Right renal pelvis (tissue), 4 donors: ENCODE results near the gene POLL. TPM values are rescaled to one million over a fixed set of nuclear protein-coding genes. Genes with fewer than 3 reads are reported as not detected.
"Not testable (repeated sequence)": the region's sequence is repeated elsewhere in the genome, so short reads cannot be mapped to it uniquely, and the experiment has no call there.

Experiments
- DNase-seq, 4 donors: peaks; one replicate each; pipeline ENCODE4 v3.0.0-alpha.2; 2013; ENCODE audit warnings: low read depth in 4 of 4, low spot score in 3 of 4, missing footprints in 1 of 4
- polyA plus RNA-seq, 4 donors: library from polyadenylated mRNA; unstranded; fragments of 120-200 nt; gene quantifications; one replicate each; pipeline ENCODE4 v1.2.1, GENCODE V29; 2013; ENCODE audit not compliant: insufficient read length in 4 of 4

POLL gene
- polyA plus RNA-seq, 4 donors: 29.7 to 34.5 (median 33.6) TPM

DNA sequence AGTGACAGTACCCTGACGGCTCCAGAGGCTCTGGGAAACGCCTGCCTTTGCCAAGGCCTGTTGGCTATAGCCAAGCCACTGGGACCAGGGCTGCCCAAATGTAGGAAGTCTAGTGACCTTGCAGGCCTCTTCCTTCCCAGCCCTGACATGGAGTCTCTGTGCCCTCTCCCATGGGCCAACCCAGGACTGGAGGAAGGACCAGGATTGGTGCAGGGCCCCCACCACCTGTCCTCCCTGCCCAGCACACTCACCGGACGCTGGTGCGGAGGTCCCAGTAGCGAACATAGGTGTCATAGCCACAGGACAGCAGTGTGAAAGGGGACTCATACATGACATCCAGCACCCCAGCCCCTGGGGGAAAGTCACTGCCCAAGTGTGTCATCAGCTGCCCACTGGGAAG is 24.0 kb upstream of the POLL start:
- DNase-seq: no peak

DNA sequence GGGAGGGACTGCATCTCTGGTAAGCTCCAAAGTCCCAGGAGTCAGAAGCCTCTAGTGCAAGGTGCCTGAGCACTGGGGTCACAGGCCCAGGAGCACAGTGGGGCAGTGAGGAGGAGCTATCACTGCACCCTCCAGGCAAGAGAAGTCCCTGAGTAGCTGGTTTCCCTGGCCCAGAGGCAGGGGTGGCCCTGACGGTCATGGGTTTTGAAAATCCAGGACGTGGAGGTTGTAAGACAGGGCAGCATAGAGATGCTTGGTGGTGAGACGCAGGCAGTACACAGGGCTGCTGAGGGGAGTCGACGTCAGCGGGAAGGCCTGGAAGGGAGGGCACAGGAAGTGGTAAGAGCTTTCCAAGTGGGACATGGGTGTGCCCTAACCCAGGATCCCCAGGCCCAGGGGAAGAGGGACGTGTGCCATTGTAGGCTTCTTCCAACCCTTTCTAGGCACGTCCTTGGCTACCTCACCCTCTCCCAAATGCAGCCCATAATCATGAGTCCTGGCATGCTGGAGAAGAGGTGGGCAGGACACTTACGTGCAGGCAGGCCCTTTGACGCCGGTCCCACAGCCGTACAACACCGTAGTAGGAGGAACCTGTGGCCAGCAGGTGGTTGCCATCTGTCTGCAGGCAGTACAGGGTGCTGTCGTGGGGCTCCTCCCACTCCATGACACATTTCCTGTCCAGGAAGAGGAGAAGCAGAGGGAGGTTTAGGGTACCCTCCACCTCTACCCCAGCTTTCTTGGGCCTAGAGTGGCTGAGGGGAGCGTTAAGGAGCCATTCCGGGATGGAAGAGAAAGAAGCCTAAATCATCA is 23.2 kb upstream of the POLL start:
- DNase-seq: no peak

DNA sequence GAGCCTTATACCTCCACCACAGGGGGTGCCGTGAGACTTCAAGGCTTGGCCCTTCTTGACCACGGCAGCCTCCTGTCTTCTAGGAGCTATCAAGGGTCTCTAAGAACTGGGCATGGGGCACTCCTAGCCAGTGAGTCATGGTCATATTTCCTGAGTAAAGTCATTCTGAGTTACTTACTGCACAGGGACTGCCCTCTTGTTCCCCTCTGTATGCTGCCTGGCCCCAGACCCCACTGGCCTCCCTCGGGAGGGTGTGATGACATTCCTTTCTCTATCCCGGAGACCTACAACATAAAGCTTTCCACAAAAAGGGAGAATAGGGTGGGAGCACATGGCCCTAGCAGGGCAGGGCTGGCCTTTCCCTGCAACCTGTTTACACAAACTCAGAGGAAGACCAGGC is 21.4 kb upstream of the POLL start:
- DNase-seq: no peak

DNA sequence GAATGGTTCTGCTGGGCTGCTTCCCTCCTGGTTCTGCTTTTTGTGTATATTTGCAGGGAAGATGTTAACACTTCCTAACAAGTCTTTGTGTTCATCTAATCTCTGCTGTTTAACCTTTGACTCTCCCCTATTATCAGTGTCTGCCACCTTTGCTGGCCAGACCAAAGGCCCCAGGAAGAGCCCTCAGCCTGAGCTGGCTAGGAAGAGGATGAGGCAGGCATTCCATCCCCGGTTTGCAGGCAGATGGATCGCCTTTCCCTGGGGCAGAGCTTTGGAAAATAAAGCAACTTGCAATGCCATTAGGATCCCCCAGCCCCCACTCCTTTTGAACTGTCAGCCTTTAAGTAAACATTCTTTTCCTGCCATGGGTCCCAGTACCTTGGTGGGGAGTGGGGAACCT is 19.1 kb upstream of the POLL start:
- DNase-seq: no peak

DNA sequence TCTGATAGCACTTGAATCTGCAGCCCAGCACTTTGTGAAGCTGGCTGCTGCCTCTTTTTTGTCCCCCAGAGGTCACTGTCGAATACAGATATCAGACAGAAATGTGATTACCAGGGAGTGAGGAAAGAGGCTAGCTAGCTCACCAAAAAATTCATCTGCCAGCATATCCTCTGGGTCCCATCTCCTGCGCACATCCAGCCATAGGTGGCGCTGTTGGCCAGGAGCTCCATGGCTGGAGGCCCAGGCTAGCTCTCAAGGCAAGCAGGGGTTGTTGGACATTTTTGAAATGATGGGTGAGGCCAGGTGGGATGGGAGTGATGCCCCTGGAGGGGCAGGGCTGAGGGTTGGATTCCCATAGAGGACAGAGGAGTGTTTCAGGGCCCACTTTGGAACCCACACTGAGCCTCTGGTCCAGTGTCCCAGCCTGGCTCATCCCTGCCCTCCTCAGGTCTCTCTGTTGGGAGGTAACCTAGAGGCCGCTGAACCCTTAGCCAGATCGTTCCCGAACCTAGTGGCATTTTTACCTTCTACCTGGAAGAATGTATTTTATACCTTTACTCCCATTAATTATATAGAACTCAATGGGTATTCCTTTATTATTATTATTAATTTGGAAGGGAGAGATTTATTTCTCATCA is 14.8 kb upstream of the POLL start:
- DNase-seq: peak; percentile 51 to 67 (median 56)

DNA sequence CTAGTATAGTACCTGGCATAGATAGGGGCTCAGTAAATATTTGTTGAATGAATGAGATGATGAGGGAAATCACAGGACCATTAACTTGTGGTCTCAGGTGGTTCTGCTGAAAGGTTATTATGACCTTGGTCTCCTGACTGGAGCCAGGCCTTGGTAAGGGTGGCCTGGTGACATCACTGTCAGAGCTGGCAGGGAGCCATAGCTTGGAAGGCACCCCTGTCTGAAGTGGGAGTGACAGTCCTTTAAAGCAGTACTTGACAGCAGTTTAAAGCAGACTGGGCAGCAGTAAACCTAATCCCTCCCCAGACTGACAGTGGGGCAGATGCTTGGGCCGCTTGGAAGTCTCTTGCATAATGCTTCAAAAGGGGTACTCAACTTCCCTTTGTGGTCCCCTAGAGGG is 13.5 kb upstream of the POLL start:
- no peak for DNase-seq

DNA sequence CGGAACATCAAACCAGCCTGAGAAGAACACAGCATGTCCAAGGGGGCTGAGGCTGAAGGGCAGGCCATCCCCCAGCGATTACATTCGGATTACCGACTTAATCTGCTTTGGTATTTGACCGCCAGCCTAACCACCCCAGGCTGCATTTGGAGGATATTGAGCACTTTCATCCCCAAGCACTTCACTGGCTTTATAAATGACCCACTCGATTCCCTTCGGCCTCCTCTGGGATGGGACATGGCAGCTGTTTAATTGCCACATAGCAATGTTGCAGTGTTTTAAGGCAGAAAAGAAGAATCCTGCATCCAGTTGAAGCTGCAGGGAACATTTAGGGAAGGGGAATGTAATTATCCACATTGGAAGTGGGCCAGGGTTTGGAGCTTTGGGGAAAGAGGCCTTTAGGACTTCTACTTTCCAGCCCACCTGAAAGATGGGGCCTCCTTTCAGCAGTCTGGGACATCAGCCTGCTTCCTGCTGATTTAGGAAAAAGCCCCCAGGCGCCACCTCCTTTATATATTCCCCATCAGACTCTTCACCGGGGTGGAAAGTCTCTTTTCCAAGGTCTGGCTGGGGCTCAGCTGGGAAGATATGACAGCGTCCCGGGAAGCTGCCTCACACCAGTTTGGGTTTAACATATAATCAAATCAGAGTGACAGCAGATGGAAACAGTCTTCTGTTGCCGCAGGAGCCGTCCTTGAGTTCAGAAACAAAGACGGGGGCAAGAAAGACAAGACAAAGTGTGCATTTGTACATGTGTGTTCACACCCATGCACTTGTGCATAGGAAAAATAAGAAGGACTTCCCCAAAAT is 9.2 kb upstream of the POLL start:
- no peak for DNase-seq

DNA sequence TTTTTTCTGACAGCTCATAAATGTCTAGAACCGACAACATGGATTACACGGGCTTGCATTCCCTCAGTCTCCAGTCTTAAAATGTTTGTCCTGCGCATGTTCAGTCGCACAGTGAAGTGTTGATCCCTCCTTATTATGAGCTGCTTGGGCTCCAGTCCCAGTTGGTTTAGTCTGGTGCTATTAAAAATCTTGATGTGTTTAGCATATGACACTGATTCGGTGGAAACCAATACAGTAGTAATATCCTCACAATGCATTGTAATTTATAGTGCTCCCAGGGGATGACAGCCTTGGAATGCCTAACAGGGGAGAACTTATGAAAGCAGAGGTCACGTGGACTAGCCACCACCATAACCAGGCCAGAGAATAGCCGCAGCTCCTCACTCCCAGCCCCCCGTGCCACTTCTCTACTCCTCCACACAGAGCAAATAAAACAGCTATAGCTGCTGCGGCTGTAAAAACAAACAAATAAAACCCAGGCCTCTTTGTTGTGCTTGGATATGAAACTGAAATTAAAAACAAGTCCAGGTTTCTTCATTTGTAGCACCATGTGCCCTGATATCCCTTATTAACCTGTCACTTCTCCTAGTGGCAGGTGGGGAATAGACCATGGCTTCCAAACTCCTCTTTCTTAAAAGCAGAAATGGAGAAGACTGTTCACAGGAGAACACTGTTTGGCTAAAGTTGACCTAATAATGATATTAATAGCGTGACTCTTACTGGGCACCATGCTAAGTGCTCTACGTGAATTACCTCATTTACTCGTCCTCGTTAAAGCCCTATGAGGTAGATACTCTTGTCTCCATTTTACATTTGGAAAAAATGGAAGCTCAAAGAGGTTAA is 7.8 kb upstream of the POLL start:
- DNase-seq: no peak

DNA sequence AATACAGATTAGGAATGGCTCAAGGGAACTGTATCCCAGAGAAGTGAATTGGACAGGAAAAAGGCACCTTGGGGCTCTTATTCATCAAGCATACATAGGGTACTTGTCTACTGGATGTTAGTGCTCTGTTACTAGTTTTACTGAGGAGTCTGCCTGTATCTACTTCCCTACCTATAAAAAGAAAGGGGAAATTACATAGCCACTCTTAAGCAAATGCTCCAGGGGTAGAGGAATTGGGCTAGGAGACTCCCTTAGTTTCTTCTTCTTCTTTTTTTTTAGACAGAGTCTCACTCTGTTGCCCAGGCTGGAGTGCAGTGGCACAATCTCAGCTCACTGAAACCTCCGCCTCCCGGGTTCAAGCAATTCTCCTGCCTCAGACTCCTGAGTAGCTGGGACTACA is 5.3 kb upstream of the POLL start:
- DNase-seq: not testable (repeated sequence)

DNA sequence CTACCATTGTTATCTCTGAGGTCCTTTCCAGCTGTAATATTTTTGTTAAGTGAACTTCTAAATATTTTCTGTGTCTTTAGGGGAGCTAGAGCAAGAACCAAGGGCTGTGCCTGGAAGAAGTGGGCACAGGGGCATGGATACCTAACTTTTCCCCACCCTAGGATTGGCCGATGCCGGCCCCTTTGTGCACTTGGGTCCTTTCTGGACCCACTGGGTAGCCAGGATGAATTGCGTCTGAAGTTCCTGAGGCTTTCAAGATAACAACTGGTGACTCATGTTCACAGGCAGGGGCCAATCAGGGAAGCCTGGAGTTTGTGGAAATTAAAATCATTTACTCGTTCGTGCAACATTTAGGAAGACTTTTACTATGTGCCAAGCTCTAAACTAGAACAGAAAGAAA is 822 bp upstream of the POLL start:
- no peak for DNase-seq

DNA sequence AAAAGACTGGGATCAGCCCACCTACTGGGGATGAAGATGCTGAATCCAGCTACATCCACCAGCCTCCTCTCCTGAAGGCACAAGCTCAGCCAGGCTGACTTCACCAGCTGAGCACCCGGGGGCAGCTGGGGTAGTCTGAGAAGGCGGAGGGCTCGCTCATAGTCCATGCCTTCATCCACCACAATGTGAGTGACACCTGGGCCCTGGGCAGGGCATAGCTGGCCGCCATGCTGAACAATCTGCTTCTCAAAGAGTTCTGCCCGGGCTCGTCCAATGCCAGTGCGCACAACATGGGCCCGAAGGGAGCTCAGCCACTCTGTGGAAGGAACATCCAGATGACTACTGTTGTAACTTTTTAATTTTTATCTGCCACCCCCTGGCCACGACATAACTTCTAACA is 2.2 kb downstream of the POLL start:
- DNase-seq: no peak

DNA sequence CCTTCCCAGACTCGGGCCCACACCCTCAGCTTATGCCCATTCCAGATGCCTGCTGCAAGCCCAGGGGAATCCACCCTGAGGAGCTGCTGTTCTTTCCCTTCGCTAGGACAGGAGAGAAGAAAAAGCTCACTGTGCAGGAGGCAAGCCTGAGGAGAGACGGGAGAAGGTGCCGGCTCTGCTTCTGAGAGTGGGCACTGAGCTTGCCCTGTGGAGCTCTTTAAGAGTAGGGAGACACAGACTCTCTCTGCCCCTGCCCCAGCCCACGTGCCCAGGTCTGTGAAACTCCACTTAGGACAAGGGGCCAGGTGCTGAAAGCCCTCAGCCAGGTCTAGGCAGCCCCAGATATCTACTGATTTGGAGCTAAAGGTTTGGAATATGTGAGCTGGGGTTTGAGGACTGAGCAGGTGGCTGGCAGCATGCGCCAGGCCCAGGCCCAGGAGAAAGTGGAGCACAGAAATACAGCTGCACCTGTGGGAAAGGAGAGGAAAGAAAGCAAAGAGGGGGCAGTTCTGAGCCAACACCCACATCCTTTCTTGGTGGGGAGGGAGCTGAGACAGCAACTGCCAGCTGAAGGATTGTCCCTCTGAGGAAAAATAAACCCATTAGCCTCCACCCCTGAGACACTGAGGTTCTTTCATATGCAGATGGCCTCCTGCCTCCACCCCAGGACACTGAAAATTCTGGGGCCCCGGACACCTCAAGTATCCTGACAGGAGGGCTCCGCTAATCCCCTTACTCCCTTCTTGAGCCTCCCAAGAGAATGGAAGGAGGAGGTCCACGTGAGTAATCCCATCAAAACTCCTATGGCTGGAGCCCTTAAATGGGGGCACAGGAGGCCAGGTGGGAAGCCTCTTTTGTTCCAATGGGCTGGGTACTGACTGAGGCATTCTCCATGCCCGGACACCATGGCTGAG is 7.3 kb downstream of the POLL start:
- no peak for DNase-seq

DNA sequence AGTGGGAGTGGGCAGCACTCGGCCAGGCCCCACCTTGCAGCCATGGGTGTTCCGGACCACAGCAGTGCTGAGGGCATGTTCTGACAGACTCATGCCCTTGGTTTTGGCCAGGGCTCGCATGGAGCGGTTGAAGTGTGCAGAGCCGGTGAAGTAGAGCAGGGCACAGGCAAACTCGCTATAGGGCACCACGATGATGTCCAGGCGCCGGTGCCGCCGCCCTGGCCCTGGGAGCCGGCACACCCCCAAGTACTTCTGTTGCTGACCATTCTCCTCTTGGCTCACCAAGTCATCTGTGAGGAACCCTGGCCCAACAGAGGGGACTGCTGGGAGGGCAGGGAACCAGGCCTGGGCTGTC is 8.6 kb downstream of the POLL start:
- DNase-seq: no peak

DNA sequence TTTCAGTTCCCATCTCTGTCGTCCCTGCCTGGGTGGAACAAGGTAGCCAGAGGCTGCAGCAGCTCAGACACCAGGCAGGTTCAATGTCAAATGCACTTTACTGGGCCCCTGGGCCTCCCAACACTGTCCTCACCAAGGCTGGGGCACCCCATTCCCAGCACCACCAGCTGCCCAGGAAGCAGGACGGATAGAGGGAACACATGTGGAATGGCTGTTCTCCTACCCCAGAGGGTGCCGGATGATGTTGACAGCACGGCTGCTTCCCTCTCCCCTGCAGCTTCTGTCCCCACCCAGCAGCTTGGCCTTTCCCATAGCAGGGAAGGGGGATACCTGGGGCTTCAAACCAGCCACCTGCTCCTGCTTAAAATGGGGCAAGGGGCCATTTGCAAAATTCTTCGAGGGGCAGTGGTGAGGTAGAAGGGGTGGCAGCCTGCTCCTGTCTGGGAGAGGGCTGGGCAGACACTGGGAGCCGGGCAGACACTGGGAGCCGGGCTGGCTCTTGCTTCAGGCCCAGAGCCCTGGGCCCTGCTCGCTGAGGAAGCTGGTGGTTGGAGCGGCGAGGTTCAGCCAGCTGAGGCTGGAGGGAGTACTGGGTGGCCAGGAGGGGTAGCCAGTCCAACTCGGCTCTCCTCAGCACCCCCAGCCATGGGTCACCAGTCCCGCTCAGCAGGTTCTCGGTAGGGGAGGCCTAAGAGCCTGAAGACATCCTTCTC is 9.1 kb downstream of the POLL start:
- DNase-seq: no peak

DNA sequence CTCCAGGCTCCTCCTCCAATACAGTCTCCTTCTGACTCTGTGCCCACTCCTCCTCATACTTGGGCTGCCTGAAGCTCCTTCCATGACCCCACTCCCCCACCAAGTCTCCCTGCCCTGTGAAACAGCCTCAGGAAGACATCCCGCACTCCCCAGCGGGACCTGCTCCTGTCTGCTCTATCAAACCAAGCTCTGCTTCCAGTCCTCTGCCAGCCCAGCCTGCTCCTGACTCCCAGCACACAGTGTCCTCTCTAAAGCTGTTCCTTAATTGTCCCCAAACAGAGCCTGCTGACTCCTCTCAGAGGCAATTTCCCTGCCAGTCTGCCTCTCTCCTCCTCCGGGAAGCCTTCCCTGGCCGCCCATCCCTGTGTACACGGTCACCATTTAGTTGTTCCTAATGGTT is 9.9 kb downstream of the POLL start:
- DNase-seq: no peak

DNA sequence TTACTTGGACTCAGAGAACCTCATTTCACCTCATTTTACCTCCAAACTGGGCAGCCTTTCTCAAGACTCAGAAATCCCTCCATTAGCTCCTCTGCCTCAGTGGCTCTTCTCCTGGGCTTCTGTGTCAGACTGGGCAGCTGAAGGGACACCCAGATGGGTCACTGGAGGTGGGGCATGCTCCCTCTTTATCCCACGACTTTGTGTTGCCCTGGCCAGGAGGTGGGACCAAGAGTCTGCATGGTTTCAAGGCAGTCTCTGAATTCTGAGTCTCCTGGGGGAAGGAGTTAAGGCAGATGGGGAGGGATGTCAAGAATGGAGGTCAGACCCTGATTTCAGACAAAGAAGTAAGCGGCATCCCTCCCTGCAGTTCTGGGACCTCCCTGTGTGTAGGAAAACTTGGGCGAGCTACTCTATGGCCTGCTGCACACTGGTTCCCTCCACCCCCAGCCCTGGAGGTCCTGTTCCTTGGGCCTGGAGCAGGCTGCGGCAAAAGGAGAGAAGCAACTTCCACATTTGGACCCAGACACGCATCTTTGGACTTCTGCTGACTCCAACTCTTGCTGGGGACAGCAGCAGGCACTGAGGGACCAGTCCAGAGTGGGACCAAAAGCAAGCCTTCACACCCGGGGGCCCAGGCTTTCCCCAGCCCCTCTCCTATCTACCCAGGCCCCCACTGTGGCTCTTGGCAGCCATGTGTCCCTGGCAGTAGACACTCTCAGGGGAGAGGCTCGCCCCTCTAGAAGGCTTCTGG is 10.8 kb downstream of the POLL start:
- DNase-seq: no peak

DNA sequence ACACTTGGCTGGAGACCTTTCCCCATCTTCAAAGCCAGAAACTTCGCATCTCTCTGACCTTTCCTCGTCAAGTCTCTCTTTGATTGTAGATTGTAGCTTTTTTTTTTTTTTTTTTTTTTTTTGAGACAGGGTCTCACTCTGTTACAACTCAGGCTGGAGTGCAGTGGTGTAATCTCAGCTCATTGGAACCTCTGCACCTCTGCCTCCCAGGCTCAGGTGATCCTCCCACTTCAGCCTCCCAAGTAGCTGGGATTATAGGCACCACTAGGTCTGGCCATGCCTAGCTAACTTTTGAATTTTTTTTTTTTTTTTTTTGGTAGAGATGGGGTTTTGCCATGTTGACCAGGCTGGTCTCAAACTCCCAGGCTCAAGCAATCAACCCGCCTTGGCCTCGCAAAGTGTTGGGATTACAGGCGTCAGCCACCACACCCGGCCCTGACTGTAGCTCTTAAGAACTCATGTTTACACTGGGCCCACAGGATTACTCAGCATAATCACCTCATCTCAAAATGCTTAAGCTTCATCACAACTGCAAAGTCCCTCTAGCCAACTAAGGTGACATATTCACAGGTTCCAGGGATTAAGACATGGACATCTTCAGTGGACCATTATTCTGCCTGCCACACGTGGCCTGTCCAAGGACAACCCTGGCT is 11.7 kb downstream of the POLL start:
- no peak for DNase-seq
